Measurements from ENCODE around the gene MAP2K3.
"Not testable (repeated sequence)": the region's sequence is repeated elsewhere in the genome, so short reads cannot be mapped to it uniquely, and the experiment has no call there.

The MAP2K3 gene

GRCh38 chr17:21310061-21310765, 25.7 kb downstream of the MAP2K3 start:
- not testable (repeated sequence) for DNase-seq (ENCODE audit: low read depth in 2 of 2, low spot score in 1 of 2)

- not testable (repeated sequence) for DNase-seq (ENCODE audit: low read depth in 2 of 2, low spot score in 1 of 2)
These were observed 26.5 kb downstream of the MAP2K3 start for GRCh38 chr17:21310766-21311602.

GRCh38 chr17:21313320-21313719, 28.8 kb downstream of the MAP2K3 start:
- no peak for DNase-seq (ENCODE audit: low read depth in 2 of 2, low spot score in 1 of 2)

GRCh38 chr17:21313761-21314160, 29.2 kb downstream of the MAP2K3 start:
- not testable (repeated sequence) for DNase-seq (ENCODE audit: low read depth in 2 of 2, low spot score in 1 of 2)

- DNase-seq (ENCODE audit: low read depth in 2 of 2, low spot score in 1 of 2) = not testable (repeated sequence)
These were observed 29.8 kb downstream of the MAP2K3 start for GRCh38 chr17:21314261-21314664.

GRCh38 chr17:21314701-21315111, 30.2 kb downstream of the MAP2K3 start:
- not testable (repeated sequence) for DNase-seq (ENCODE audit: low read depth in 2 of 2, low spot score in 1 of 2)

GRCh38 chr17:21315246-21316000, 30.9 kb downstream of the MAP2K3 start:
- DNase-seq (ENCODE audit: low read depth in 2 of 2, low spot score in 1 of 2) = not testable (repeated sequence)

- DNase-seq (ENCODE audit: low read depth in 2 of 2, low spot score in 1 of 2) = not testable (repeated sequence)
These were observed 31.8 kb downstream of the MAP2K3 start for GRCh38 chr17:21316212-21316886.

- not testable (repeated sequence) for DNase-seq (ENCODE audit: low read depth in 2 of 2, low spot score in 1 of 2)
These were observed 32.5 kb downstream of the MAP2K3 start for GRCh38 chr17:21316887-21317500.

GRCh38 chr17:21317821-21318220, 33.3 kb downstream of the MAP2K3 start:
- DNase-seq (ENCODE audit: low read depth in 2 of 2, low spot score in 1 of 2) = not testable (repeated sequence)

- DNase-seq (ENCODE audit: low read depth in 2 of 2, low spot score in 1 of 2) = no peak
These were observed 33.9 kb downstream of the MAP2K3 start for GRCh38 chr17:21318439-21318838.

- not testable (repeated sequence) for DNase-seq (ENCODE audit: low read depth in 2 of 2, low spot score in 1 of 2)
These were observed 34.3 kb downstream of the MAP2K3 start for GRCh38 chr17:21318856-21319255.

GRCh38 chr17:21319256-21319655, 34.7 kb downstream of the MAP2K3 start:
- DNase-seq (ENCODE audit: low read depth in 2 of 2, low spot score in 1 of 2) = not testable (repeated sequence)

- DNase-seq (ENCODE audit: low read depth in 2 of 2, low spot score in 1 of 2) = not testable (repeated sequence)
These were observed 35.3 kb downstream of the MAP2K3 start for GRCh38 chr17:21319686-21320375.

- not testable (repeated sequence) for DNase-seq (ENCODE audit: low read depth in 2 of 2, low spot score in 1 of 2)
These were observed 35.9 kb downstream of the MAP2K3 start for GRCh38 chr17:21320430-21320829.

- DNase-seq (ENCODE audit: low read depth in 2 of 2, low spot score in 1 of 2) = not testable (repeated sequence)
These were observed 36.5 kb downstream of the MAP2K3 start for GRCh38 chr17:21321061-21321460.

GRCh38 chr17:21321744-21322191, 37.3 kb downstream of the MAP2K3 start:
- not testable (repeated sequence) for DNase-seq (ENCODE audit: low read depth in 2 of 2, low spot score in 1 of 2)

- DNase-seq (ENCODE audit: low read depth in 2 of 2, low spot score in 1 of 2) = not testable (repeated sequence)
These were observed 39.0 kb downstream of the MAP2K3 start for GRCh38 chr17:21323257-21324111.

- not testable (repeated sequence) for DNase-seq (ENCODE audit: low read depth in 2 of 2, low spot score in 1 of 2)
These were observed 40.2 kb downstream of the MAP2K3 start for GRCh38 chr17:21324741-21325140.

All from stimulated activated CD8-positive, alpha-beta memory T cell treated with anti-CD3 and anti-CD28 coated beads, Interleukin-4, amount 100 ng/mL, for 1 hour (primary cell).